ENCODE measurements around the gene OBSCN.

The OBSCN gene

DNA sequence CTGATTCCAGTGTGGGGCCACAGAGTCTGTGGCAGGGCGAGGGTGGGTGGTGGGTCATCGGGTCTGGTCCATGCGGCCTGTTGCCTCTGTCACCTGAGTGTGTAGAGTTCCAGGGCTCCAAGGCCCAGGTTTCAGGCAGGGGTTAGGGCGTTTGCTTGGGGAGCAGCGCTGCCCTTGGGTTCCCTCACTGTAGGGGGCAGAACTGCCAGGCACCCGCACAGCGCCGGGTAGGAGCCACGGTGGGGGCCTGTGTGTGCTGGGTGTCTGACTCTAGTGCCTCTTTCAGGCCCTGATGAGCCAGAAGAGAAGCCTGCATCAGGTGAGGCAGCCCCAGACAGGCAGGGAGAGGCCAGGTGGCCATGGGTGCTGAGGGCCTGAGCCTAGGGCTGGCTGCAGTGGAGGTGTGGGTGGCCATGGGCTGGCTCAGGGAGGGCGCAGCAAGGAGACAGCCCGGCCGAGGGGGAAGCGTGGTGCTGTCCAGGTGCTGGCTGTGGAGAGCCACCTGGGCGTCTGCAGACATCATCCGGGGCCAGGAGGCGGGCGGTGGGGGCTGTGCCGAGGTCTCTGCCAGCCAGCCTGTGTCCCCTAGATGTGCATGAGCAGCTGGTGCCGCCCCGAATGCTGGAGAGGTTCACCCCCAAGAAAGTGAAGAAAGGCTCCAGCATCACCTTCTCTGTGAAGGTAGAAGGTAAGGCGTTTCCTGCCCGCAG, 126.5 kb downstream of the OBSCN start:
- no peak for DNase-seq

DNA sequence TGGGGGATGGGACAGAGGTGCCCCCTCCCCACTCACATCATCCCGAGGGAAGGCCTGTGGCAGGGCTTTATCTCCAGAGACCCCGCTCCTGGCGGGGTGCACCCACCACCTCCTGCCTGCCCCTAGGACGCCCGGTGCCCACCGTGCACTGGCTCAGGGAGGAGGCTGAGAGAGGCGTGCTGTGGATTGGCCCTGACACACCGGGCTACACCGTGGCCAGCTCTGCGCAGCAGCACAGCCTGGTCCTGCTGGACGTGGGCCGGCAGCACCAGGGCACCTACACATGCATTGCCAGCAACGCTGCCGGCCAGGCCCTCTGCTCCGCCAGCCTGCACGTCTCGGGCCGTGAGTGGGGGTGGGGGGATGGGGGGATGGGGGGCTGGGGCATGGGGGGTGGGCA, 127.1 kb downstream of the OBSCN start:
- no peak for DNase-seq

GRCh38 chr1:228335406-228336307, 127.8 kb downstream of the OBSCN start:
- DNase-seq, result no peak

DNA sequence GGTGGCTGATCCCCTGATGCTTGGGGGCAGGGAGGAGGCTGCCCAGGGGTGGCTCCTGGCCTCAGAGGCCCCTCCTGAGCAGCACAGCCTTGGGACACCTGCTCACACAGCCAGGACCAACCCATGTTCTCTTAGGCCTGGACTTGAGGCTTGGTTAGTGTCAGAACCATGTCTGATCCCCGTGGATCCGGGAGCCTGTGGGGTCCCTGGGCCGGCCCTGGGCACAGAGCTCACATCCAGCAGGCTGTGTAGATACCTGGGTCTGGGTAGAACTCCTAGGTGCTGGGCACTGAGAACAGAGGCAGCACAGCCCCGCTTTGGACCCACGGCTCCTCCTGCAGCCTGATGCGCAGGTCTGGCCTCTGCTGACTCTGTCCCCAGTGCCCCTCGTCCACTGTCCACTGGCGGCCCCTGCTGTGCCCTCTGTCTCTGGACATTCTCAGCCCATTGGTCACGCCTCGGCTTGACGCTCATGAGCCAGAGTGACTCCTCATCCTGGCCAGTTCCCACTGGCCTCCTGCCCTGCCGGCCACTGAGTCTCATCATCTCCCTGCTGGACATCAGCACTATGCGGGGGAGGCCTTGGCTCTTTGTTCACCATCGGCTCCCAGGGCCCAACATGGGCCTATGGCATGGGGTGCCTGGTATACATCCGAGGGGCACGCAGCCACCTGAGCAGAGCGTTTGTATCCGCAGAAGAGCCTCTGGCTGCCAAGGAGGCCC, 128.6 kb downstream of the OBSCN start:
- DNase-seq, result no peak

- DNase-seq, result no peak
These were observed 129.3 kb downstream of the OBSCN start for GRCh38 chr1:228337031-228337564.

DNA sequence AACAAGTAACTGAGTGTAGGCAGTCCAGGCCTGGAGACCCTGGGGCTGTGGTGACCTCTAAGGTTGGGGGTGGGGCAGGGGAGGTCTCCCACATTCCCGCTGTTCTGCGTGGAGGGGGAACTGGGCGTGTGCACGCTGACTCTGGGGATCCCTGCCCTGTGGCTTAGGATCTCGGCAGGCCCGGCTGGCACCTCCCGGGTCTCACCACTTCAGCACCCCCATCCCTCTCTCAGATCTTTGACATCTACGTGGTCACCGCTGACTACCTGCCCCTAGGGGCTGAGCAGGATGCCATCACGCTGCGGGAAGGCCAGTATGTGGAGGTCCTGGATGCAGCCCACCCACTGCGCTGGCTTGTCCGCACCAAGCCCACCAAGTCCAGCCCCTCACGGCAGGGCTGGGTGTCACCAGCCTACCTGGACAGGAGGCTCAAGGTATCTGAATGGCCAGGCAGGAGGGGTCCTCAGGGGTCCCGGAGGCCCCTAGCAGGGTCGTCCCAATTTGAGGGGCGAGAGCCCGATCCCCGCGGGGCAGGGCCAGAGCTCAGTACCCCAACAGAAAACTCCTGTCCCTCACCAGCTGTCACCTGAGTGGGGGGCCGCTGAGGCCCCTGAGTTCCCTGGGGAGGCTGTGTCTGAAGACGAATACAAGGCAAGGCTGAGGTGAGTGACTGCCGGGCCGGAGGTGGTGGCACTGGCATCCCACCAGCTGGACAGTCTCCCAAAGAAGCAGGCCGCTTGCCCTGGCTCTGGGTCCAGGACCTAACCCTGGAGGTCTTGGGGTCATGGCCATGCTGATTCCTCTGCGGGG, 130.1 kb downstream of the OBSCN start:
- no peak for DNase-seq

- no peak for DNase-seq
These were observed 130.7 kb downstream of the OBSCN start for GRCh38 chr1:228338521-228339051.

DNA sequence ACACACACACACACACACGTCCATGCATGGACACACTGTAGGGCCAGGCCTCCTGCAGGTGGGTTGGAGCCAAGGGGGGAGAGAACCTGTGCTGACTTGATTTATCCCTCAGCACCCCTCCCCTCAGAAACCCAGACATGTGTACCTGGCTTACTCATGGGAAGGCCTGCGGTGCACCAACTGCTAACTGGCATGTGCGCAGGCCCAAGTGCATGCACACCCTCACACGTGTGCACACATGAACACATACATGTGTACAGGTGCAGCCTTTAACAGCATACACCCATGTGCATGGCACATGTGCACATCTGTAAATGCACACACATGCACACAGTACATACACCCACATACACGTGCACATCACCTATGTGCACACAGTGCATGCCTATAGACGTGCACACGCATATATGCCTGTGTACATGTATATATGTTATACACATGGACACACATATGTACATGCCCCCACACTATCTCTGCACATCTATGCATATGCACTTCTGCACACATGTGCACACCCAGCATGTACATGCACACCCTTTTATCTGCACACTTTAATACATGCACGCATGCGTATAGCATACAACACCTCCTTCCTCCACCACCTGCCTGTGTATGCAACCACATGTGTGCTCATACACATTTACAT, 131.3 kb downstream of the OBSCN start:
- no peak for DNase-seq

GRCh38 chr1:228339766-228340685, 132.2 kb downstream of the OBSCN start:
- no peak for DNase-seq

DNA sequence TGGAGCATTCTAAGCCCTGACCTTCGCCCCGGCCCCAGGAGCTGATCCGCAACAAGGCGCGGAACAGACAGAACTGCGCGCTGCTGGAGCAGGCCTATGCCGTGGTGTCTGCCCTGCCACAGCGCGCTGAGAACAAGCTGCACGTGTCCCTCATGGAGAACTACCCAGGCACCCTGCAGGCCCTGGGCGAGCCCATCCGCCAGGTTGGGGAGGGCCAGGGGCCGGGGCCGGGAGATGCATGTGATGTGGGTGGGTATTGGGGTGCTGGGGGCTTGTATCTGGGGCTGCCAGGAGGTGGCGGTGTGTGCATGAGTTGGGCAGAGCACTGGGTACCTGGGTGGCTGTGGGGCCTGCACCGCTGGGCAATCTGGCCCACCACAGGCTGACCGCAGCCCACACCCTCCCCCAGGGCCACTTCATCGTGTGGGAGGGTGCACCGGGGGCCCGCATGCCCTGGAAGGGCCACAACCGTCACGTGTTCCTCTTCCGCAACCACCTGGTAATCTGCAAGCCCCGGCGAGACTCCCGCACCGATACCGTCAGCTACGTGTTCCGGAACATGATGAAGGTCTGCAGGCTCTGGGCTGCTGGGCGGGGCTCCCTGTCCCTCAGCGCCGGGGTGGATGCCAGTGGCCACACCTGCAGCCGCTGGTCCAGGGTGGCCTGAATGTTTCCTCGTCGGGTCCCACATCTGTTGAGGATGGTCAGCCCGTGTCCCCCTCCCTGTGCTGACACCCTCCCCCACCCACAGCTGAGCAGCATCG, 133.0 kb downstream of the OBSCN start:
- DNase-seq, result peak; percentile 31

DNA sequence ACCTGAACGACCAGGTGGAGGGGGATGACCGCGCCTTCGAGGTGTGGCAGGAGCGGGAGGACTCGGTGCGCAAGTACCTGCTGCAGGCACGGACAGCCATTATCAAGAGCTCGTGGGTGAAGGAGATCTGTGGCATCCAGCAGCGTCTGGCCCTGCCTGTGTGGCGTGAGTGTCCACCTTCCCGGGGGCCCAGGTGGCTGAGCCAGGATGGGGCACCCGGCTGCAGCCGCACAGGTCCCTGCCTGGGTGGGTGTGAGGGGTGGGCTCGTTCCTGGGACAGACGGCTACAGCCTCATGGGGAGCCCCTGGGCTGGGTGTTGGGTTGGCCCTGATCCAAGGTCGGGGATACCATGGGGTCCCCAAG, 133.6 kb downstream of the OBSCN start:
- DNase-seq, result no peak

- DNase-seq, result no peak
These were observed 134.2 kb downstream of the OBSCN start for GRCh38 chr1:228341814-228342626.

GRCh38 chr1:228342627-228343190, 134.9 kb downstream of the OBSCN start:
- no peak for DNase-seq

DNA sequence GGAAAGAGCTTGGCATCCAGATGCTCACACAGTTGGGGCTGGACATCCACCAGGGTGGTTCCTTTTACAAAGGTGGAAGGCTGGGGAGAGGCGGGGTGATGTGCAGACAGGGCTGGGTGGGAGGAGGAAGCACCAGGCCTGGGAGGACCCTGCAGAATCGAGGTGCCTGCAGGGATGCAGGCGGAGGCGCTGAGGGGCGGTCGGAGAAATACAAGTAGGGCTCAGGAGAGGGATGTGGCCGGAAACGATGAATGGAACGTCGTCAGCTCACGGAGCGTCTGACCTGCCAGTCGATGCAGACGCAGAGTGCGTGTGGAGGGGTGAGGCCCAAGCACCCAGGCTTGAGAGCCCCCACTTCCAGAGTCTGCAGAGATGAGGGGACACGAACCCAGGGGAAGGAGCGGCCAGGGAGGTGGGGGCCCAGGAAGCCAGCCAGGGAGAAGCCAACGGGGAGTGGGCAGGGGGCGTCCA, 135.4 kb downstream of the OBSCN start:
- DNase-seq, result no peak

GRCh38 chr1:228344631-228345072, 136.8 kb downstream of the OBSCN start:
- no peak for DNase-seq

GRCh38 chr1:228345201-228345930, 137.5 kb downstream of the OBSCN start:
- no peak for DNase-seq

DNA sequence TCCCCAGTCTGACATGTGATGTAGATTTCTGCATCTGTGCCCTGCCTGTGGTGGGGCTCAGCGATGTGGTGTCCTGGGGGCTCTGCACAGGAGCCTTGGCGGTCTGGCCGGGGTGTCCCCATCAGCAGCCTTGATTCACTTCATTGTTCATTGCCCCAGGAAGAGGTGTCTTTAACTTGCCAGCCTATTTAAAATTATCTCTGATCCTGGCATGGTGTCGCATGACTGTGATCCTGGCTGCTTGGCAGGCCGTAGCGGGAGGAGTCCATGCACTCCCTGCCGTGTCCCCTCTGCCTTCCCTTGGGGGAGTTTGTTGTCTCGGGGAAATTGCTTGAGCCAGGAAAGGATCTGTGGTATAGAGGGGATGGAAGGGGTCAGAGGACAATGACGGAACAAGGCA, 138.9 kb downstream of the OBSCN start:
- DNase-seq, result no peak

- DNase-seq, result no peak
These were observed 139.3 kb downstream of the OBSCN start for GRCh38 chr1:228347181-228347580.
